Activated CD8-positive, alpha-beta memory T cell treated with anti-CD3 and anti-CD28 coated beads, Interleukin-2, amount 50 U/mL, for 1 hour (primary cell): ENCODE results near the gene COL6A3.
"Not testable (repeated sequence)": the region's sequence is repeated elsewhere in the genome, so short reads cannot be mapped to it uniquely, and the experiment has no call there.

Experiments used
- DNase-seq: peaks from one replicate; pipeline ENCODE4 v3.0.0-alpha.2; 2020; ENCODE audit errors: extremely low read depth

COL6A3 gene

DNA sequence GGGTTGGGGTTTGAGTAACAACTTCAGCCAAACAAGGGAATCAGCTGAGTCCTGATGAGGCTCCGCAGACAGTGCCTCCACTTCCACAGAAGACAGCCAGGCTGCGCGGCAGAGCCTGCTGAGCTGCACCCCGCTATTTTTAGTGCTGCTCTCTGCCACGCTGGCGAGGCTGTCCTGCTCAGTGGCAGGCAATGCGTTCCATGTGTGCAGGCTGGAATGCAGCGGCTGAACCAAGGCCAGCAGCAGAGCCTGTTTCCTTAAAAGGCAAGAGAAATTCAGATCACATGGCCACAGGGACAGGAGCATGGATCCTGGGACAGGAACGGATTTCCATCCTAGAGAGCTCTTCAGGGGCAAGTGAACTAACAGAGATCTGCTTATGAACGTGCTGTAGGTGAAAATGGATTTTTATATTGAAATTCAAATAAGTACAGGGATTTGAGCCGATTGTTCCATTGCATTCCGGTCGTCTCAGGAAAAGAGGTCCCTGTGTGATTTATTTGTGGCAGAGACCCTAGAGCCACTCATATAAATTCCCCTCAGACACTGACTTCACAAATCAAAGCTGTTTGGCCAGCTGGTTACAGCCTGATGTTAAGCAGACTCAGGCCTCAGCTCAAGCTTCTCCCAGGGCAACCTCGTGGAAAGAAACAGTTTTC is 98.7 kb downstream of the COL6A3 start:
- DNase-seq = no peak

DNA sequence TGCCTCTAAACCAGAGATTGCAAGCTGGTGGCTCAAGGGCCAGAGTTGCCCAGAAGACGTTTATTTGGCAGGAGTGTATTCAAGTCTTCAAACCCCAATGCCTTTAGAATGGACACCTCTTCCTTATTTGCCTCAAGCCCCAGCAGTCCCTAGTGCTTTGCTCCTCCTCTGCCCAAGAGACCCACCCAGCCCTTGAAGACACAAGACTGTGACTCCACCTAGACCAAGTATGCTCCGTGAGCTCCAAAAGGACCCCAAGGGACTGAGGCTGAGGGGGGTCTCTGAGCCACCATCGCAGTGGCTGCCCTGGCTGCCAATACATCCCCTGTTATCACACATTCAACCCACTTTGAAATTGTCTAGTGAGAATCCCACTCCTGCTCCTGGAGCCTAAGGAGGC is 99.3 kb downstream of the COL6A3 start:
- DNase-seq = no peak

DNA sequence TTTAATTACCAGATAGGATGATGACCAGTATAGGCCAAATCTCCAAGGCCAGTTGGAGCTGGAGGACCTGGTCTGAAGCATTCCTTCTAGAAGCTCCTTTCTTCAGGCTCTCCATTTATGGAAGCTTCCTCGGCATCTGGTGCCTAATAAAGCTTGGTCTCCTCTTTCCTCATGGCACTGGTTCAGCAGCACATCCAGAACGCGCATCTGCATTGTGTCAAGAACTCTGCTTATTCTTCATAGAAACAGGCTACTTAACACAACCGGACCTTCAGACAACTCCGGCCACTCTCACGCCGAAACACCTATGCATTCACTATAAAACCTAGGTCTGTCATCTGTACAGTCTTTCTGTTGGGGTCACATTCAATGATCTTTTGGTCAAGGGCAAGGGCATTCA is 99.8 kb downstream of the COL6A3 start:
- no peak for DNase-seq

DNA sequence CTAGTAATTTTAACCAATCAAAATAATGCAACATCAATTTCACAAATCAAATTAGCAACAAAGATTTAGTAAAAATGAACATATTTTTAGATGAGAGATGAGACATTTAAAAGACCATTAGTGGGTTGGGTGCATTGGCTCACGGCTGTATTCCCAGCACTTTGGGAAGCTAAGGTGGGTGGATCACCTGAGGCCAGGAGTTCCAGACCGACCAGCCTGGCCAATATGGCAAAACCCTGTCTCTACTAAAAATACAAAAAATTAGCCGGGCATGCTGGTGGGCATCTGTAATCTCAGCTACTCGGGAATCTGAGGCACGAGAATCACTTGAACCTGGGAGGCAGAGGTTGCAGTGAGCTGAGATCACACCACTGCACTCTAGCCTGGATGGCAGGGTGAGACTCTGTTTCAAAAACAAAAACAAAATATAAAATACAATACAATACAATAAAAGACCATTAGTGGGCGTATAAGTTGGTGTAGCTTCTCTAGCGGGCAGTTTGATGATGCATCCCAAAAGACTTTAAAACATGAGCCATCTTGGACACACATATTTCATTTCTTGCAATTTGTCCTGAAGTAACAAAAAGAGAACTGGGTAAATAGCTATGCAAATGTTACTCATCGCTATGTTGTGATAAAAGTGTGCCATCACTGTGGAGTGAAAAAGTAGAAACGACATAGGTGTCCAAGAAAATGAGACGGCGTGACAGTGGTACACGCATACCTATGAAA is 101.8 kb downstream of the COL6A3 start:
- no peak for DNase-seq

DNA sequence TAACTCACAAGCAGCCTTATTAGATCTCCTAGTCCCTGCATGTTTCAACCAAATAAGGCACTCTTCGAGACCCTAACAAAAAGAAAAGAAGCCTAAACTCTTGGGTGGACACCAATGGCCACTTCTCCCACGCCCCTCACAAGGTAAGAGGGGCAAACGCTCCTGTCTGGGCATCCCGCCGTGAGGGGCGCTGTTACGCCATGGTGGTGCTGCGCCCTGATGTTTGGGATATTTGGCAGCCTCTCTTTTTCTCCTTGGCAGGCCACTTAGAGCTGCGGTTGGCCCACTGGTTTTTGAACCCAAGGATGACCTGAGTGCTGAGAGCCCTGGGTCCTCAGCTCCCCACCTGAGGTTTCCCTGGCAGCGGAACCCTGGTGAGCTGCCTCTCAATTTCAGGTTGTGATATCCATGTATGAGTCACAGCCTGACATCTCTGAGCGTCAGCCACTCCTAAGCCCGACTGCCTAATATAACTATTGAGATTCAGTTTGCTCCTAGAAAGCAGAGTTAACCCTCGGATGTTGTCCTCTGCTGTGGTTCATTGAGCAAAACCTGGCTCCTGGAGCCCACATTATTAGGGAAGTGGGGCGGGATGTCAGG is 103.3 kb downstream of the COL6A3 start:
- DNase-seq = no peak

DNA sequence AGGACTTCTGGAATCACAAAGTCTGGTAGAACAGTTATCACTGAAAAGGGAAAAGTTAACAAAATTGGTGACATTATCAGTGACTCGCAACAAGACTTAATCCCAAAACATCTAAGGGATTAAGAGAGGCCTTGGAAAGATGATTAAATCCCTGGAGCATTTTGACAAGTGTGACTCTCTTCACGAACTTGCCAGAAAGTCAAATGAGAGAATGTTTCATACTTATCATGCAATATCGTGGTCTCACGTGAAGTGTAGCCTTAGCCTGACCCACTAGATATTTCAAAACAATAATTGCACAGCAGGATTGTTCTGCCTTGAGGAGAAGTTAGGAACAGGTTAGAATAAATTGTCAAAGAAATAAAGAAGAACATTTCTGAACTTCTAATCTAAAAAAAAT is 104.5 kb downstream of the COL6A3 start:
- no peak for DNase-seq

DNA sequence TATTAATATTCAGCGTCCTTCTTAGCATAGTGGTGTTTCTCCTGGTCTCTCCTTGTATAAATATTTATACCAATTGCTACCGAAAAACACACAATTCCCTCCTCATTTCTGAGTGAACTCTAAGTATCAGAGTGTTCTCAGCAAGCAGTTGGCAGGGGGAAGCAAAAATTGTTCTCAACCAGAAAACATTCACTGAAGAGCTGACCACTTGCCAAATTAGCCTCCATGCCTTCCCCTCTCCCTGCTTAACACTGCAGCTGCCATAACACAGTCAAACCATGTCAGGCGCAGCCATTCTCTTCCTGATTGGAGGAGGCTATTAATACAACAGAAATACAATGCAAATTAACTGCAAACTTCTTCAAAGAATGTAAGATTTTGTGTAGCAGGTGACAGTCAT is 105.0 kb downstream of the COL6A3 start:
- no peak for DNase-seq

DNA sequence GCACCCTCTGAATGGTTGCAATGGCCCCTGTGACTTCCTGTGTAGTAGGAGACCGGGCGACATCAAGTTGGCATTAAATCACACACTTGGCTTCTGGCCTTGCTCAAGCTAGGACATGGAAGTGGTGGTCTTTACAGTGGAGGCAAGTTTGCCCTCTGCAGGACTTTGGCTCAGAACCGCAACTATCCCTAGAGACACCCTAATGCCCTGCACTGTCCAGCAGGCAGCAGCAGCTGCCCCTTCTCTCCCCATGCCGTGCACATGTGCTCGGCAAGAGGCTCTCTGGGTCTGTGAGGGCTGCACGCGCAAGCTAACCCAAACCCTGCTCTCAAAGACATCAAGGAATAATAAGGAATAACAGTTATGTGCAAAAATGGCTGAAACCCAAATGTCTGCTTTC is 106.5 kb downstream of the COL6A3 start:
- no peak for DNase-seq

DNA sequence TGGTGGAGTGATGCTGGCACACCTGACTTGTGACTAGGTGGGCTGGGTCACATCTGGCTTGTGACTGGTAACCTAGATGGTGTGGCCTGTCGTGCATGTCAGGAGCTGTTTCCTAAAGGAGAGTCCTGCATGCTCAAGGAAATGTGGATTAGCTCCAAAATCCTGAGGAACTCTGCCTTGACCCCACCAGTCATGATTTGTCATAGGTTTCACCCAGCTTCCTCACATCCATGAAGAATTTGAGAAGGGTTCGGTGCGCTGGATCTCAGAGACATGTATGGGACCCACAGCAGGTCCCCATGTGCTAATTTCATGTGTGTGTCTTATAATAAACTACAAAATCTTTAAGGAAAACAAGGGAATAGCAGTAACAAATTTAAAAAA is 107.2 kb downstream of the COL6A3 start:
- DNase-seq = no peak

DNA sequence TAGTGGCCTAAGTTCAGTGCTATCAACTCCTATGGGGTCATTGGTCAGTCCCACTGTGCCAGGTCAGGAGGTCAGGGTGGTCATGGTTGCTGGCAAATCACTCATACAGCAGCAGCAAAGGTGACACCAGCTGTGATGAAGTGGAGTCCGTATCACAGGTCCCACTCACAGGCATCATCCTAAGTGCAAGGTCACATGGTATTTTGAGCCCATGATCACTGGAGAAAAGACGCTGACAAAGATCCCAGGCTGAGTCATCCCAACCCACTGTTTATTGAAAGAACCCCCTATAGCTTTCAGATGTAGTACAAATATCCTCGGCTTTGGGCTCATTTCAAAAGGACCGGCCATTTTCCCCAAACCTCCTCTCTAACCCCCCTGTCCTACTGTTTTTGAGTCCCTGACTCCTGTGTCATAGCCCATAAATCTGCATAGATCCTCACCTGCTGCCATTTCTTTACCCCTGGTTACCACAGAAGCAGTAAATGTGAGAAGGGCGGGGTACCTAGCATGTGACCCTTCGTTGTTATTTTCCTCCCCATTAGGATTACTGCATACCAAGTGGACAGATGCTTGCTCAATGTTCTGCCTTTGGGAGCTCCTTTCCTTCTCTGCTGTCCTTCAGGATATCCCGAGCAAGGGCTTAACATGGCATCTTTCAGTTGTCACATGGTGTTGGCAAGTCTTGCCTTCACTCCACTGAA is 107.7 kb downstream of the COL6A3 start:
- DNase-seq = no peak

DNA sequence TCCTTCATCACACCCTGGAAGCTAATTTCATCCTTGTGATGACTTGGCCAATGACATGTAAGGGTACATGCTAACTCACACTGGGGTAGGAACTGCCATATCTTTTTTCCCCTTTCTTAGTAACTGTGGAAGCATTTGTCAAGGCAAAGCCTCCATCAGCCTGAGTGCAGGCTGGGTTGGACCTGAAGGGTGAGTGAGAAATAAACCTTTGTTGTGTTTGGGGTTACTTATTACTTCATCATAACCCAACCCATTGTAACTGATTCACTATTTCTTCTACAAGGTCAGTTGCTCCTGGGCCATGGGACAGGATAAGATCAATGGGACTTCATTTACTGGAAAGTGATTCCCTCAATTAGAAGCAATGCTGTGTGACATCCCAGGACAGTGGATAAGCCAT is 108.4 kb downstream of the COL6A3 start:
- DNase-seq = no peak

DNA sequence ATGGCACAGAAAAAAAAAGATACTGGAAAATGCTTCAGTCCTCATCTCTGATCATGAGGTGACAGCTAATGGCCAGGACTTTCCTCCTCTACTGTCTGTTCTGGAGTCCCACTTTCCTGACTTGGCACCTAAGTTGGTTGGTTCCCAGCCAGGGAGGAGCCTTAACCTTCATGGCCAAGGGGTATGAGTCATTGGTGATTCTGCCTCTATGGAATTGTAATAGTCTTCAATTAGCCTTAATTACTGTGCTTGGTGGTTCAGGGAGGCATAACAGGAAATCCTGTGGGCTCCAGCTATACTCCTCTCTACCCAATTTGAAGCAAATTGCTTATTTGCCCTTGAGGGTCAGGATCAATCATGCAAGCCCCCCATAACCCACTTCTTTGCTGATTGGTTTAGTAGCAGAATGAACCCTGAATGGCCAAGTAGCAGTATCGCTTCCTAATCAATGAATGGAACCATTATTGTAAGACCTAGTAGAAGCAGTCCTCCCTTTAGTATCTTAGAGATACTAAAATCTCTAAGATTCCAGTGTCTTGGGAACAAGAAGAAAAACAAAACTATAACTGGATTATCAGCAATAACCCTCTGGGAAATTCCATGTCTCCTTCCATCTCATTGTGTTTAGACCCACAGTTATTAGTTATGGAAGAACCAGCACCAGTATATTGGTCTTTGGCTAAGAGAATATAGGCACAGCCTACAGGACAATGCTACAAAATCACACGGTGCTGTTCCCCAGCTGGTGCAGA is 109.0 kb downstream of the COL6A3 start:
- DNase-seq = no peak

DNA sequence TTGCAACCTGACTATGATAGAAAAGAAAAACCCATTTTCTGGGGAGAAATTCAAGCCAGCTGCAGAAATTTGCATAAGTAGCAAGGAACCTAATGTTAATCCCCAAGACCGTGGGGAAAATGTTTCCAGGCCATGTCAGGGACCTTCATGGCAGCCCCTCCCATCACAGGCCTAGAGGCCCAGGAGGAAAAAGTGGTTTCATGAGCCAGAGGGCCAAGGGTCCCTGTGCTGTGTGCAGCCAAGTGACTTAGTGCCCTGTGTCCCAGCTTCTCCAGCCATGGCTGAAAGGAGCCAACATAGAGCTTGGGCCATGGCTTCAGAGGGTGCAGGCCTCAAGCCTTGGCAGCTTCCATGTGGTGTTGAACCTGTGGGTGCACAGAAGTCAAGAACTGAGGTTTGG is 110.7 kb downstream of the COL6A3 start:
- DNase-seq = not testable (repeated sequence)

DNA sequence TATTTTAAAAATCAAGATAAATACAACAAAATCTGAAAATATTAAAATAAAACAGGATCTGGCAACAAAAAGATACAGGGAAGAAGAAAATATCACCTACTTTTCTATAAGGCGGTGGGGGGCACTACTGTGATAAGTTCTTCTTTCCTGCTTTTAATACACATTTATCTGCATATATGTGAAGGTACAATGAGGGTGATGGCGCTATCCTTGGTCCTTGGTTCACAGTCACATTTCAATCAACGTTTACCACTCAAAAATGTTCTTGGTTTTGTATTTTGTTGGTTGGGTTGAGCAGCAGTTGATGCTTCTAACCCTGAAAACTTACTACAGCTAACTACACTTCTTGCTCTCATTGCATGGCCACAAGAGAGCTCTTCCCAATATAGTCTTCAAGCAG is 112.4 kb downstream of the COL6A3 start:
- no peak for DNase-seq

DNA sequence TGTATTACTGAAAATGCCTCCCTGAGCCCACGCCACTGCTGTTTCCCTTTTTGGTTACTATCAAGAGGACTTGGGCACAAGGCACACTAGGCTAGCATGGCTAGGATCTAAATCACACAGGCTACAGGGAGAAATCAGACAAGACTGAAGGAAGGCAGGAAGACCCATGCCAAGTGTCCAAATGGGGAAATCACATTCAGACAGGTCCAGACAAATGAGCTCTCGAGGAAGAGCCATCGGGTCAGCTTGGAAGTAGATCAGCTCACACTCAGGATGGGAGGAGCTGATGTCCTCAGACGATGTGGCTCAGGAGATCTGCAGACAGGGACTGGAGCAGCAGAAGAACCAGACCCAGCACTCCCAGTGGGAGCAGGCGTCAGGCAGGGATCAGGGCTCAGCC is 113.2 kb downstream of the COL6A3 start:
- DNase-seq = no peak

DNA sequence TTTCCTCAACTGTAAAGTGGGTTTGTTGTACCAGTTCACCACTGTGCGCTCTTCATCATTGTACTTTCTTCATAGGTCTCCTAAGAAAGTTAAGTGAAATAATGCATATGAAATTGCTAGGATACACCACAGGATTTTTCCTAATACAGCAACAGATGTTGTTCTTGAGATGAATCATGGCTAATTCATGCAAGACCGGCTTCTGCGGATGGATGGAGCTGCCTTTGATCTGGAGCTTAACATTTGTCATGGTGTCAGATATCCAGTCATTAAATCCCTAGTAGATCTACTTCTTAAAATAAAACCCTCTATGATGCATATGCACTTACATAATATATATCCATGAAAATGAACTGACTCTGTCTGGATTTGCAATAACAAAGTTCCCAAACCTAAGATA is 114.1 kb downstream of the COL6A3 start:
- DNase-seq = no peak

DNA sequence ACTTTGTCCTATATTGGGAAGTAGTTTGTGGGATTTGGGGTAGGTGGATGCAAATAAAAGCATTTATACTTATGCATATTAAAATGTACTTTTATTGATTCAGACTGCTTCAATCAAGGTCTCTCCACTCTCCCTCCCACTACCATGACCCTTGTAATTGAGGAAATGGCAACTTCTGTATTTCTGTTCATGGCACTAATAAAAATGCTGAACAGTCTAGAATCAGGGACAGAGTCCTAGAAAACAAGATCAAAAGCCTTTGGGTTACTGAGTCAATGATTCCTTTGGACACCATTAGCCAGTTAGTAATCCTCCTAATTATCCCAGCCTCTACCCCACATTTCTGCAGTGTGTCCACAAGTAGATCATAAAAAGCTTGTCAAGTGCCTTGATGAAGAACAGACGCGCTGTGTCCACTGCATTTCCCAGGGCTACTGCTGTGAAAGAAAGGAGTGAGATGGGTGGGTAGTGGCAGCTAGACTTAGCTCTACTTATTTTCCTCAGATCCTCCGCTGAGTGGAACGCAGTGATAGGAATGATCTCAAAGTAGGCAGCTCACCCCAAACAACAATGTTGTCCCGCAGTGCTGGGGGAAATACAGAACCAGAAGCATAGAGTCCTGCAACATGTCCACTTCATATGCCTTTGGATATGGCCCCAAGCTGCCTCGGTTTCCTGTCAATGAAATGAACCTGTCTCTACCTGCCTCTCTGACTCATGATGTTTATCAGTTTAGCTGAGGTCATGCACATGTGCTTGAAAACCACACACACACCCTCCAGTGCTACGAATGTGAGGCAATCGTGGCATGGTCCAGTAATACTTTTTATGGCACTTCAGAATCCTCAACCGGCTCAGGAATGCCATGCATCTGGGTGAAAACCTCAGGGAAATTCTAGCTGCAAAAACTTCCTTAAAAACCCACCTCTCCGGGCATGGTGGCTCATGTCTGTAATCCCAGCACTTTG is 115.5 kb downstream of the COL6A3 start:
- DNase-seq = no peak

DNA sequence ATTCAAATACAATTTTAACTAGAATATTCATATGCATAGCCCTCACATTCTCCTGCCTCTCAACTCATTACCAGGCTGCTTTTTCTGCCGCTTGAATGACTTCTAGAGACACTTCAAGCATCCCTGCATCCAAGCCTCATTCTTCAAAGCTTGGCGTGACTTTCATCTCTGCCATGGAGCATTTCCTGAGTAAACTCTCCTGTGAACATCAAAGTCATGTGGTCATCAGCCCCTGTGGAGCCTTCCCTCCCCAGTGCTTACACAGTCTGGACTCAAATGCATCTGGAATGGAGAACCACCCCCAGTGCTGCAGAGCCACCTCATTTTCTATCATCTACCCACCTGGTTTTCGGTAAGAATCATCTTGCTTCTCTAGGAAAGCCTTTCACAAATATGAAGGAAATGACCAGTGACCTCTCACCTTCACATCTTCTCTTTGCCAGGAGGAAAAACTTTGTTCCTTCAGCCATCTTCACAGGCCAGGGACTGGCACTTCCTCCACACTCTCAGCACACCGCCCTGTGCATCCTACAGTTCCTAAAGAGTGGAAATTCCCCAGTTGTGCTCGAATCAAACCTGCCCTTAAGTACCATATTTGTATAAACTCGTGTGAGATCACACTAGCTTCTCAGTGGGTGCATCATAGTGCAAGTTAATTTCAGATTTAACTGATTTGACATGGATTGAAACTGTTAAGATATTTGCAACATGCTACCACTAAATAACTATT is 116.4 kb downstream of the COL6A3 start:
- DNase-seq = no peak

DNA sequence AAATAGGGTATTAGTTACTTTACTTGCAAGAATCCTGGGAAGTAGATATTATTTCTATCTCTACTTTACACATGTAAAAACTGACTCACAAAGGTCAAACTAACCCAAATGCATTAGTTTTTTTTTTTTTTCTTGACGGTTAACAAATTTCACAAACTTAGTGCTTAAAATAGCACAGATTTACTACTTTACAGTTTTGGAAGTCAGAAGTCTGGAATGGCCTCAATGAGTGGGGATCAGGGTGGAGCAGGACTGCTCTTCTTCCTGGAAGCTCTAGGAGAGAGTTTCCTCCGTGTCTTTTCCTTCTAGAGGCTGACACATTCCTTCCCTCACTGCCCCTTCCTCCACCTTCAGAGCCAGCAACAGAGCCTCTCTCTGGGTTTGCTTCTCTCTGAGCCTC is 117.2 kb downstream of the COL6A3 start:
- no peak for DNase-seq

DNA sequence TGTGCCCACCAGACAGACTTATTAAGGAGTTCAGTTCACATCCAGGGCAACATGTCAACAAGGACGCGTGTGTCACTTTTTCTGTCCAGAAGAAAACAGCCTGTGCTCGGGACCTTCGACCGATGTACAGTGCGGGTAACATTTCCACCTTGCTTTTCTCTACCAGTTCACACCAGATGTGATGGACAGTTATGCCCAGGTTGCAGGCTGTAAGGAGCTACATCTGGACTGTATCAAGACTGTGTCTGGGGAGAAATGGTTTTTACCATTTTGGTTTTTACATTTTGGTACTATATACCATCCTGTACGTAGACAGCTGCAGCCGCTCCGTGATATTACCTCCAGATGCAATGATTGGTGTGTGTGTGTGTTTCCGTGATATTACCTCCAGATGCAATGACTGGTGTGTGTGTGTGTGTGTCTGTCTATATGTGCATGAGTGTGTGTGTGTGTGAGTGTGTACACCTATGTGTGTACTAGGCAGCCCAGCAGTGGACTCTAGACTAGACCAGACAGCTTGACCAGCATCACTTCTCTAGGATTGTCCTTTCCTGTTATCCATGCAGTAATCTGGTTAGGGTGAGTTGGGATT is 118.0 kb downstream of the COL6A3 start:
- DNase-seq = no peak
